Measurements from ENCODE around the gene HOXC13.
A peak's percentile ranks its signal among the peaks of the same experiment; 100 is the strongest.

The HOXC13 gene, protein sequence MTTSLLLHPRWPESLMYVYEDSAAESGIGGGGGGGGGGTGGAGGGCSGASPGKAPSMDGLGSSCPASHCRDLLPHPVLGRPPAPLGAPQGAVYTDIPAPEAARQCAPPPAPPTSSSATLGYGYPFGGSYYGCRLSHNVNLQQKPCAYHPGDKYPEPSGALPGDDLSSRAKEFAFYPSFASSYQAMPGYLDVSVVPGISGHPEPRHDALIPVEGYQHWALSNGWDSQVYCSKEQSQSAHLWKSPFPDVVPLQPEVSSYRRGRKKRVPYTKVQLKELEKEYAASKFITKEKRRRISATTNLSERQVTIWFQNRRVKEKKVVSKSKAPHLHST

GRCh38 chr12:53938326-53939140 lies at the start of gene HOXC13:
HOXC13 (plus strand) TSS chr12:53938831; CDS start chr12:53938907, 76 bp downstream.
- DNase-seq = peak; percentile 59

DNA sequence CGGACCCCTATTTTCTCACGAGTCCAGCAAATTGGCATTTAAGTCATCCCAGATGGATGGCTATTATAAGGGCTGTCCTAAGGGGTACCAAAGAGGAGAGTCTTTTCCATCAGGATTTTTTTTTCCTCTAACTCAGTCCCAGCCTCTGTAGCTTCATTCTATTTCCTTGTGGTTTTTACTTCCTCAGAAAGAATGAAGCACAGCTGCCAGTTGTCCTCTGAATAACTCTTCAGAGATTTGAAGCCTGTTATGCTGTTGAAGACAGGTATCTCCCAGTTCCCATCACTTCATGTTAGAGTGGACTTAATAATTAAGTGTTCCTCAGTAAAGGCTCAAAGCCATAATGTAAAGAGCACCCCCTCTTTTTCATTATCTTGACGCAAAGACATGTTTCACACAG lies 48.5 kb upstream of the HOXC13 start:
- DNase-seq = no peak

DNA sequence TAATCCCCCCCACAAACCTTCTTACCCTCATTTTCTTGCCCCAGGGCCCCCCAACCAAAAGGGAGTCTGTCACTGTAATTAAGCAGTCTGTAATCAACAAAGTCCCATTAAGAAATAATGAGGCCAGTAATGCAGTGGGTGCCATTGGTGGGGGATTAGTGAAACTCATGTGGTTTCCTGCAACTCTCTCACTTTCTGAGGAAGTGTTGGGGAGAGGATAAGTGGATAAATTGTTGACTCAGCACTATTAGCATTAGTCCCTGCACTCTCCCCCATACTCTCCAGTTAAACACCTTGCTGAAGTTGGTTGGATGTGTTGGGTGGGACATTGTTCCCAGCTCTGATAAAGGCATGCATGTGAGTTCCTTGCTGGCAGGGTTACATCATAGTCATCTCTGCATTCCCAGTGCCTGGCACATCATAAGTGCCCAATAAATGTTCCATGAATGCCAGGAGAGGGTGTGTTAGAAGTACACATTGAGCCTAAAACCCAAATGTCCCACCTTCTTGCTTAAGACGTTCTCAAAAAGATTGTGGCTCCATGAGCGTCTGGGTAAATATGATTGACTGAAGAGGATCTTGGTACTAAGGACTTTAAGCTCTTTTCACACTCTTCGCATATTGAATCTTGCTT lies 45.8 kb upstream of the HOXC13 start:
- no peak for DNase-seq

DNA sequence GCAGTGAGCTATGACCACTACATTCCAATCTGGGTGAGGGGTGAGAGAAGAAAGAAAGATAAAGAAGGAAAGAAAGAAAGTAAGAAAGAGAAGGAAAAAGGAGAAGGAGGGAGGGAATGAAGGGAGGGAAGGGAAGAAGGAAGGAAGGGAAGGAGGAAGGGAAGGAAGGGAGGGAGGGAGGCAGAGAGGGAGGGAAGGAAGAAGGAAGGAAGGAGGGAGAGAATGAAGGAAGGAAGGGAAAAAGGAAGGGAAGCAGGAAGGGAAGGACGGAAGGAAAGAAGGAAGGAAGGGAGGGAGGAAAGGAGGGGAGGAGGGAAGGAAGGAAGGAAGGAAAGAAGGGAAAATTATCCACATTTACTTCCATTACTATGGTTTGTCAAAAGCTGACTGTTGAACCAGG lies 39.4 kb upstream of the HOXC13 start:
- no peak for DNase-seq

DNA sequence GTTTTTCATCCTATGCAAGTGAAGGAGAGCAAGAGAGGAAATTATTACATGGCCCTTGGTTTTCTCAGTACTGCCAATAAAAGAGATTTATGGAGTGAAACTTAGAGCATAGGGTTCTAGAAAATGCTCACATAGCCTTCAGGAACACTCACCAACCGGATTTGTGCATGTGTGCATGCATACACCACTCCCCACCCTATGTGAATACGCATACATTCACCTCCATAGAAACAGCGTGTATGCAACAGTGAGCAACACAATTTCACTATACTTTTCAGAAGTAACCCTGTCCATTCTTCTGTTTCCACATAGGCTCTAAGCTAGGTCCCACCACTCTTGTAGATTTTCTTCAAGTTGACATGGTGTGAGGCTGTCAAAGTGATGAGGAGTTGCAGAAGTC lies 31.5 kb upstream of the HOXC13 start:
- no peak for DNase-seq

DNA sequence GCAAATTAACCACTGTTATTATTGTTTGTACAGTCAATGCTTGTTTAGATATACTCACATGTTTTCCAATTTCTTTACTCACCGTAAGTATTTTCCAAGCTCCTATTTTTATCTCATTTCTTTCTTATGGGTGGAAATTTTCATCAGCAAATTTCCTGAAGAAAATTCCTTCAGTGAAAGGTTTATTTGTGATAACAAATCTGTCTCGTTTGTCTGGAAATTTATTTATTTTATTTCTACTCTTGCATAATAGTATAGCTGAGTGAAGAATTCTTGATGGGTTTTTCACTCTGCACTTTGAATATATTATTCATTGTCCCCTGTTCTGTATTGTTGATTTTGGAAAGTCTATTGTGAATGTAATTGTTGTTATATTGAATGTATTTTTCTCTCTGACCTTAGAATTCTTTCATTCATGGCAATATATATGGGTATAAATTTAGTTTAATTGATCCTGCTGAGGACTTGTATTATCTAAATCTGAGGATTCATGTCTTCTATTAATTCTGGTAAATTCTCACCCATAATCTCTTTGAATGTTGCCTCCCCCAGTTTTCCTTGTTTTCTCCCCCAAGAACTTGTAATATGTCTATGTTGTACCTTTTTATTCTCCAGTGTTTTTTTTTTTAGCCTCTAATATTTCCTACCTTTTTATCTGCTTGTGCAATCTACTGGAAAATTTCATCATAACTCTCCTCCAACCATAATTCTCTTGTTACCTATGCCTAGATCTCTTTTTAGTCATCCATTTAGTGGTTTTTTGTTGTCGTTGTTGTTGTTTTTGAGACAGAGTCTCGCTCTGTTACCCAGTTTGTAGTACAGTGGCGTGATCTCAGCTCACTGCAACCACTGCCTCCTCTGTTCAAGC lies 21.6 kb upstream of the HOXC13 start:
- DNase-seq = no peak

DNA sequence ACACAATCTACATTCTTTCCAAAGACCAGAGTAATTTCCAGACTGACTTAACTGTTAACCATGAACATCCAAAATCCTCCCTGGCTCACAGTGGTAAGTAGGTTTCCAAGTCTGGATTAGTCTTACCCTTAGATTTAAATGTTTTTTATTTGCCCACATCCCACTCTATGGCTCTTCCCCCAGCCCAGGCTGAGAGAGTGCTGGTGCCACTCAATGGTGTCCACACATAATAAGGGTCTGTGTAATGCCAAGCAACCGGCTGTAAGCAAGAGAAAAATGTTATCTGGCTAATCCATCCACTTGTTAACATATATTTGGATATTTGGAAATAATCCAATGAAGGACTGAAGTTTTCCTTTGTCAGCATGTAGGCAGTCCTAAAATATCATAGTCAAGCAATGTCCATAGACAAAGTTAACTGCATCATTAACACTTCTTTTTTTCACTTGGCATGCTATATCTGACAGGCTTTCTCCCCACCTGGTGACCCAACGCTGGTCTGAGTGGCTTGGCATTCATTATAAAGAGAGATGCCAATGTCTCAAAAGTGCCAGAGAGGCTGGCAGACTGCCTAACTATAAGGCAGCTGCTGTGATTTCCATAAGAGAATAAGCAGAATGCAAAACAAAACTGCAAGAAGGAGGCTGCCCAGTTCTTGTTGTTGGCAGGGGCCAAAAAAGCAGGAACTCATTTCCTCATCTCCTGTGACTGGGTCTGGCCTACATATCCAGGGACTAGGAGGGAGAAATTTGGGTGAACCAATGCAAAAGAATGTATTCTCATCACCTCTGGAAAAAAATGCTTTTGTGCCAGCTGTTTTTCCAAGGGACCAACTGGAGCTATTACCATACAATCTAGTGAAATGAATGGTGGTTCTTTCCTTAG lies 13.9 kb upstream of the HOXC13 start:
- DNase-seq = no peak

GRCh38 chr12:53927220-53928029 lies 11.2 kb upstream of the HOXC13 start:
- no peak for DNase-seq

DNA sequence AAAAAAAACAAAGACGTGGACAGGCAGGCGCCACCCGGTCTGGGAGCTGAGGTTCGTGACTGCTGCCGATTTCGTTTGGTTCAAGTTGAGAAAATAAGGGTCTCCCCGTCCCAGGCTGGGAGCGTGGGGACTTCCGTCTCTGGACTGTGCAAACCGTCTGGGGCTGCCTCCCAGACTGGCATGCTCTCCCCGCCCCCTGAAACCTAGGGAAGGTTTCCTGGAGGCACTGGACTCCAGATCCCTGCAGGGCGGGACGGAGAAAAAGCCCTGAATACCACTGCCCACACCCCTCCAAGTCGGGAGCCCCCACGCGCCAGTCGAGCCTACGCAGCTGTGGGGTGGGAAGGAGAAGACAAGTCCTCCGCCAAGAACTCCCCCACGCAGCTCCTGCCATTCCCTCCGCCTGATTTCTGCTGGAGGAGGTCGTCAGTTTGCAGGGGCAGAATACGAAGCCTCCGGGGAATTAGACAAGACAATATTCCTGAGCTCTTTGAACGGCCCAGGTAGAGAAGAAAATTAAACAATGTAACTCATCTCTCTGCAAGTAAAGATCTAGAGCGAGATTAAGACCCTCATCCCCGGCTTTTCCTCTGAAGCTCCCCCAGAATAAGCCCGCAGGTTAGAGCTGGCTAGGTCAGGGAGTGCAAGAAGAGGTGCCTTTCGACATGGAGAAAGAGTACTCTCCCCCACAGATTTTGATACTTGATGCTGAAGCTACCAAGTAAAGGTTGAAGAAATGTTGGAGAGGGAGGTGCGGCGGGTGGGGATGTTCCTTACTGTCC lies 10.4 kb upstream of the HOXC13 start:
- no peak for DNase-seq

DNA sequence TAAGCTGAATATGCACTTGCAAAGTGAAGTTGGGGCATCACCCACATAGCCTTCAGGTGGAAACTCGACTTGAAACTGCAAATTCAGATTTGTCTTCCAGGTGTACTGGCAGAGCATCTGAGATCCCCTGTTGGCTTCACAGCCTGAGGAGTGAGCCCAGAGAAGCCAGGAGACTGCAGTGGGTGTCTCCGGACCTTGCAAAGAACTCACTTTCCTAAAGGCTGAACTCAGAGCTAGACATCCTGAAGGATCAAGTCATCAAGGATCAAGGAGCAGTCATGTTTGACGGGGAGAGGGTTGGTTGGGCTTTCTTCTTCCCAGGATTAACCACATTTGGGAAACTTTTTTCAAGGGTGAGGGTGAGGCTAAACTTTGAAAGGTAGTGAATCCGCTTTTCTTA lies 9.1 kb upstream of the HOXC13 start:
- DNase-seq = no peak

GRCh38 chr12:53930591-53931255 lies 7.9 kb upstream of the HOXC13 start:
- DNase-seq = no peak

- no peak for DNase-seq
Measured at GRCh38 chr12:53931844-53932581, 6.6 kb upstream of the HOXC13 start.

DNA sequence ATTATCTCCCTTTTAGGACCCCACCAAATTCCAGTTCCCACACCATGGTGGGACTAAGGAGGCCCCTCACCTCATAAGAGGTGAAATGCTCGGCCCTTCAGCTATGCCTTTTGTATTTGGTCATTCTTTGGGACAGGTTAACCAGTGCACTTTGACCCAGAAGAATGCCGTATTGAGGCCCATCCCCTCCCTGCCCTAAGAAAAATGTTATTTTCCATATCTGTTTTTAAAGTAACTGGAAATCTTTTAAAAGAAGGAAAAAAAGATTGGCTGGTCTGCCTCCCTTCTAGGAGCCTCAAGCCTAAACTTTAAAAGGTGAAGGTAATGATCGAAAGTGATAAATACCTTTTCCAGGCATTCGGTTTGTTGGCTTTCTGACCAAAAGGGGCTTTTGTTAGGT lies 5.7 kb upstream of the HOXC13 start:
- no peak for DNase-seq

DNA sequence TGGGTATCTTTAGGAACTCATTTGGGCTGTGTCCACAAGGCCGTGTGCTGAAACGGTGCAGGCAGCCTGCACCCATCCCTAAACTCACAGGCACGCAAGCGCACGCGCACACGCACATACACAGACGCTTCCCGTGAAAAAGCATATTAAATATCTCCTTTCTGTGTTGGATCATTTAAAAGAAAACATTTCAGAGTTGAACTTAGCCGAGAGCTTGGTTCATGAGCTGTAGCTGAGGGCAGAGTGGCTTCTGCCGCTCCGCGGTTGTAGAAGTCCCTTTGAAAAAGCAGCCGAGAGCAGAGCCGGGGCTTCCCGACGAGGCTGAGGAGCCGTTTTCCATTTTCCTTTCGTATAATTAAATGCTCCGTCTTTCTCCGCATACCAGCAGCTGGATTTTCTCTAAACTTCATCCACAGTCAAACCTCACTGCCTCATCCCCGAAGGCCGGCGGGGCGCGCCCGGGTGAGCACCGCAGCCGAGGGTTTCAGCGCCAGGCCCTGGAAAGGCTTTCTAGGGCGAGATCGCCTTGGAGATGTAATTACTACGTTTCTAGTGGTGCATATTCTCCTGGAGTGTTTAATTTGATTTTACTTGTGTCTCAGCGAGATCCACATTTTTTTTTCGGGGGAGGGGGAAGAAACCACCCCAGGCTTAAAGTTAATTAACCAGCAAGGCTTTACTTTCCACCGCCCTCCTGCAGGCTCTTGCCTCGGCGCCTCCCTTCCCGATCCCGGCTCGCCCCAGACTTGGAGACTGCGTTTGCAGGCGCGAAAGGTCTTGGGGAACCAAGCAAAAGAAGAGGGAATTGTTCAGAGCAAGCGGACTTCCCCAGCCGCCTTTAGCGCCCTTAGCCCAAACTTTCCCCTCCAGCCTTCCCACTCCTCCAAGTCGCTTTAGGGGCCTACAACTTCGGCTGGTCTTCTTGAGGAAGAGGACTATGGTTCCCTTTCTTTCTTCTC lies 3.0 kb upstream of the HOXC13 start:
- no peak for DNase-seq

DNA sequence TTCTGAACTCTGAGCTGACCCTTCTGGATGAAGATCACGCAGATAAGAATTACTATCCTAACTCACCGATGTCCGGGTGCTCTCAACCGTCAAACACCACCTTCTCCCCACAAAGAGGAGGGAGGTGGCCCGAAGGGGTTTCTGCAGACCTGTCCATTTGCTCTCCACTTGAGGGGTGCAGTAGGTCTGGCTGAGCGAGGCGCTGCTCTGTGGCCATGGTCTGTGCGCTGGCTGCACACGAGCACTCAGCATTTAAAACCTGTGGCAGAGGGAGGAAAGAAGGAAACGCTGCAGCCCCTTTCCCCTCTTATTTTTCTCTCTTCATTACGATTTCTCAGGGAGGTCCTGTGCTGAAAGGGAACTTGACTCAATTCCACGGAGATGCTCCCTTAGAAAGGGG lies 1.5 kb upstream of the HOXC13 start:
- DNase-seq = no peak

DNA sequence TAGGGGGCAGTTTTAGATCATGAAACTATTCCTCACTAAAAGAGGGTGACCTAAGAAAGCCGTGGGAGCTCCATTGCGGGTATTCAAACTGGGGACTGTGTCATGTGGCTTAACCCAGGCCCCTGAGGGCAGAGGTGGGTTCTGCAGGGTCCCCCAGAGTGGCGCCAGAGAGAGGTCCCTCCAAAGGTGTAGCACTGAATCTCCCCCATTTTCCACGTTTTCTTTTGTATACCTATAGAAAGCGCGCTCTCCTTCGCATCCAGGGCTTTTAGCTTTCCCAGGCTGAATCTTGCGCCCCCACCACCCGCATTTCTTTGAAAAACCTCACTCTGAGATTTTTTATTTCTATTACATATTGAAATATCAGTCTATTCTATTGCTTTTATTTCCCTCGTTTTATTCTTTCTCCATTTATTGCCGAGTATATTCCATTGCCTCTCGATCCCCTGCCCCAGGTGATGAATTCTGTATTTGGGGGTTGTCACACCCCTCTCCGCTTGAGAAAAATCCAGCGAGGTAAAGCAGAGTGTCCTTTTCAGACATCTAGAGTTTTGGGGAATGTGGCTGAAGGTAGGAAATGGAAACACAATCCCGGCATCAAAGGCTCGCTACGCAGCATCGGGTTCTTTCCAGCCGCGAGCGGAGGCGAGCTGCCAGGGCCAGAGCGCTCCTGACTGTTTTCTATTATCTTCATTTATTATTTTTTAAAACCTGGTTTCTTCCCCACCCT lies 870 bp upstream of the HOXC13 start:
- DNase-seq = no peak
